Stimulated activated CD8-positive, alpha-beta memory T cell treated with anti-CD3 and anti-CD28 coated beads, Interleukin-12 subunit alpha, Interleukin-12 subunit beta, amount 100 ng/mL, for 4 hours (primary cell): Measurements from ENCODE around the gene TRIM46.
"Not testable (repeated sequence)": the region's sequence is repeated elsewhere in the genome, so short reads cannot be mapped to it uniquely, and the experiment has no call there.

Experiments used
- DNase-seq: peaks from one replicate; pipeline ENCODE4 v3.0.0-alpha.2; 2020; ENCODE audit warnings: low read depth

Gene TRIM46

GRCh38 chr1:155137154-155137949, 36.3 kb upstream of the TRIM46 start:
- DNase-seq = no peak

DNA sequence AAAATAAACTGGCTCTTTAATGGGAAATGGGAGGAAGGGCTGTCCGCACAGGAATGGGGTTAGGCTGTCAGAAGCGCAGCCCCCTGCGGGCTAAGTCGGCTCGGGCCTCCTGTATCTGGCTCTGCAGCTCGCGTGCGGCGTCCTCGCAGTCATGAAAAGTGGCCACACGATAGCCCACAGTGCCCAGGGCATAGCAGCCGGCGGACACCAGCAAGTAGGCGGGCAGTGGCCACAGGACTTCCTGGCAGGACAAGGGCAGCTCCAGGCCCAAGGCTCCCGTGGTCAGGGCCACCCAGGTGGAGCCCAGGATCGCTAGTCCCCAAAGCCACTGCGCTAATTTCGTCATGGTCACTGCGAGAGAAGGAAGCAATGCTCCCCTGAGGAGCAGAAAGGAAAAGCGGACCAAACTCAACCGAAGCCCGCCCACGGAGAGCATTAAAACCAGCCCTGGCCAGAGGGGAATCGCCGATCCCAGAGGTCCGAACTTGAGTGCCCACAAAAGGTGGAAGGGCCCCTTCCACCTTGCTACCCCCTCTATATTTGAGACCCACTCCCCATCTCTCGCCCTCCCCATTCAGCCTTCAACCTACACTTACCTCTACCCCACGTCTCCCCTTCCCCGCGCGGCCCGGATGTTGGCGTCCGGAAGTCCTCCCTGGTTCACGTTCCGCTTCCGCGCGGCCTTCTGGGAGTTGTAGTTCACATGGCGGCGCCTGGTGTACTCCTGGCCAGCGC, 33.6 kb upstream of the TRIM46 start, which contains the start of gene DPM3:
TSS of gene DPM3 (minus strand) at position 637 of the 735 bp plus-strand sequence. CDS start at position 346, 291 bp downstream.
- peak; percentile 80 for DNase-seq

GRCh38 chr1:155140630-155140953, 33.1 kb upstream of the TRIM46 start:
- DNase-seq = no peak

DNA sequence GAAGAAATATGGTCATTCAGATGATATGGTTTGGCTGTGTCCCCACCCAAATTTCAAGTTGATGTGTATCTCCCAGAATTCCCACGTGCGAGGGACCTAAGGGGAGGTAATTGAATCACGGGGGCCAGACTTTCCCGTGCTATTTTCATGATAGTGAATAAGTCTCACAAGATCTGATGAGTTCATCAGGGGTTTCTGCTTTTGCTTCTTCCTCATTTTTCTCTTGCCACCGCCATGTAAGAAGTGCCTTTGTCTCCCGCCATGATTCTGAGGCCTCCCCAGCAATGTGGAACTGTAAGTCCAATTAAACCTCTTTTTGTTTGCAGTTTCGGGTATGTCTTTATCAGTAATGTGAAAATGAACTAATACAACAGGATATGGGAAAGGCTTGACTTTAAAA, 31.9 kb upstream of the TRIM46 start:
- no peak for DNase-seq

DNA sequence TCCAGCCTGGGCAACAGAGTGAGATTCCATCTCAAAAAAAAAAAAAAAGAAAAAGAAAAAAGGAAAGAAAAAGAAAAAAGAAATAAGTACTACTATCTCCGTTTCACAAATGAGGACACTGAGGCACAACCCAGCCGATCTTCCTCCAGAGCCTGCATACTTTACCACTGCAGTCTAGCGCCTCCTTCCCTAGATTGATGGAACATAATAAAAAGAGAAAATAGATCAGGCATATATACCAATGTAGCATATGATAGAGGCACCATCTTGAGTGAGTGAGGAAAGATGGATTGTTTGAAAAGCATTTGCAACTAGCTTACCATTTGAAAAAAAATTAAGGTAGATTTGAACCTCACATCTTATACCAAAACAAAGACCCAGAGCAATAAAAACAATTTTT, 28.2 kb upstream of the TRIM46 start:
- DNase-seq = no peak

DNA sequence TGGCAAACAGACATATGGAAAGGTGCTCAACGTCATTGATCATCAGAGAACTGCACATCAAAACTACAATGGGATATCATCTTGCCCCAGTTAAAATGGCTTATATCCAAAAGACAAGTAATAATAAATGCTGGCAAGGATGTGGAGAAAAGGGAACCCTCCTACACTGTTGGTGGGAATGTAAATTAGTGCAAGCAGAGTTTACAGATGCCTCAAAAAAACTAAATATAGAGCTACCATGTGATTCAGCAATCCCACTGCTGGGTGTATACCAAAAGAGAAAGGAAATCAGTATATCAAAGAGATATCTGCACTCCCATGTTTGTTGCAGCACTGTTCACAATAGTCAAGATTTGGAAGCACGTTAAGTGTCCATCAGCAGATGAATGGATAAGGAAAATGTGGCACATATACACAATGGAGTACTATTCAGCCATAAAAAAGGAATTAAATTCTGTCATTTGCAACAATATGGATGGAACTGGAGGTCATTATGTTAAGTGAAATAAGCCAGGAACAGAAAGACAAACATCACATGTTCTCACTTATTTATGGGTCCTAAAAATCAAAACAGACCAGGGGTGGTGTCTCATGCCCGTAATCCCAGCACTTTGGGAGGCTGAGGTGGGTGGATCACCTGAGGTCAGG, 17.5 kb upstream of the TRIM46 start:
- DNase-seq = not testable (repeated sequence)

DNA sequence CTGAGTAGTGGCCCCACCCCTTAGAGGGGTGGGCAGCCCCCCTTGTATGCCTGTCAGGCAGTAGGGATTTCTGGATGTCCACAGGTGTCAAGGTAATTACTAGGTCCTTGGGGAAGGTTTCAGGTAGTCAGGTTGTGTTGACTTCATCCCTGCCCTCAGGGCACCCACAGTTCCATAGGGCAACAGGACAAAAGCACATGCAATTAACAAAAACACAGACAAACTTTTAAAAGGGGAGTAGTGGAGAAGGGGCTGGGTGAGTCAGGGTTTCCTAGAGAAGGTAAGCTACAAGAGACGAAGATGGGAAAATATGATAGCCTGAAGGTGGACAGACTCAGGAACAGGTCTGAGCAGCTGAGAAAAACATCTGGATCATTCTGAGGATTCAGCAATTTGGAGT, 14.7 kb upstream of the TRIM46 start:
- no peak for DNase-seq

- no peak for DNase-seq
Observed at GRCh38 chr1:155160128-155160527, 13.5 kb upstream of the TRIM46 start.

DNA sequence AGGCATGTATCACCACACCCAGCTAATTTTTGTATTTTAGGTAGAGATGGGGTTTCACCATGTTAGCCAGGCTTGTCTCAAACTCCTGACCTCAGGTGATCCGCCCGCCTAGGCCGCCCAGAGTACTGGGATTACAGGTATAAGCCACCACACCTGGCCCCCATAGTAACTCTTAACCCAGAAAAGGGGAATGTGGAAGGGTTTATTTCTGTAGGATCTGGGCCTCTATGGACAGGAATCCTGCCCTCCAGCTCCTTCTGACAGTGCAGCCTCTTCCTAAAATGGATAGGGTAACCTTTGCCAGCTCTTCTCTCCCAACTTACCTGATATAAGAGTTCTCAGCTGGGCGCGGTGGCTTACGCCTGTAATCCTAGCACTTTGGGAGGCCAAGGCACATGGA, 11.0 kb upstream of the TRIM46 start:
- DNase-seq = not testable (repeated sequence)

DNA sequence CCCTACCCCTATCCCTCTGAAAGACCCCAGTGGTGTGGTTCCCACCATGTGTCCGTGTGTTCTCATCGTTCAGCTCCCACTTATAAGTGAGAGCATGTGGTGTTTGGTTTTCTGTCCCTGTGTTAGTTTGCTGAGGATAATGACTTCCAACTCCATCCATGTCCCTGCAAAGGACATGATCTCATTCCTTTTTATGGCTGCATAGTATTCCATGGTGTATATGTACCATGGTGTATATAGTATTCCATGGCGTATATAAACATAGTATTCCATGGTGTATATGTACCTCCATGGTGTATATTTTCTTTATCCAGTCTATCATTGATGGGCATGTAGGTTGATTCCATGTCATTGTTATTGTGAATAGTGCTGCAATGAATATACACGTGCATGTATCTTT, 9.9 kb upstream of the TRIM46 start:
- DNase-seq = not testable (repeated sequence)

- not testable (repeated sequence) for DNase-seq
Observed at GRCh38 chr1:155164625-155165024, 9.0 kb upstream of the TRIM46 start.

GRCh38 chr1:155166051-155166470, 7.6 kb upstream of the TRIM46 start:
- no peak for DNase-seq

GRCh38 chr1:155166471-155167165, 7.0 kb upstream of the TRIM46 start:
- DNase-seq = no peak

DNA sequence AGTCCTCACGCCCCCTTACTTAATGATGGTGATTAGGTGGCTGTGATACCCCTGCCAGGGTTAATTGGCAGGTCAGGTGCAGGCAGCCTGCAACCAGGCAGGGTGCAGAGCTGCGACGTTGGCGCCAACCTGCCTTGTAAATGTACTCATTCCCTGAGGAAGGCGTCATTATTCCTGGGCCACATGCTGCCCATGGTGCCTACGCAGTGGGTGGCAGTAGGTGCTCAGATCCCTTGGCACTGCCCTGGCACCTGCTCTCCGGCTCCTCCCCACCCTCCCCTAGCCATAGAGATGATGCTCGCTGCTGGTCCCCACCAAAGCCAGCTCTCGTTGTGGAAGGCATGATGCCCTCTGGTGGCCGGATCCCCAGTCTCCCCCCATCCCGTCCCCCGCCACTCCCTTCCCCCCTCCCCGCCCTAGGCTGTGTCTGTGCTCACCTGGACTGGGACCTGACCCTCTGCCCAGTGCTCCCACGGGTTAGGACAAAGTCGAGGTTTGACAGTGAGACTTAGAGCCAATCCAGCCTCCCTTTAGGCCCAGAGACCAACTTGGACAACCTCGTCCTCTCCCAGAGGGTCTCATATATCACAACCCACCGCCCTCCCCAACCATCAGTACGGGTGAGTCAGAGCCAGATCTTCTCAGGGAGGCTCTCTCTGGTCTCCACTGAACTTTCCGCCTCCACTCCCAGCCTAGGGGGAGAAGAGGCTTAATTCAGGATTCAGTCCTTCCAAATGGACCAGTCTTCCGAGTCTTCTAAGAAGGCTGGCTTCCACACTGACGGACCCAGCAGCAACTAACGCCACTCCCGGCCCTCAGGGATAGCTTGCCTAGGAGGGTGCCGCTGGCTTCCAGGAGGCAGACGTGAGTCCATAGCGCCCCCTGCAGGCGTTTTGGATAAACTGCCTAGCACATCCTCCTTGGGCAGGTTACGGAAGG, 6.2 kb upstream of the TRIM46 start:
- DNase-seq = peak; percentile 60

DNA sequence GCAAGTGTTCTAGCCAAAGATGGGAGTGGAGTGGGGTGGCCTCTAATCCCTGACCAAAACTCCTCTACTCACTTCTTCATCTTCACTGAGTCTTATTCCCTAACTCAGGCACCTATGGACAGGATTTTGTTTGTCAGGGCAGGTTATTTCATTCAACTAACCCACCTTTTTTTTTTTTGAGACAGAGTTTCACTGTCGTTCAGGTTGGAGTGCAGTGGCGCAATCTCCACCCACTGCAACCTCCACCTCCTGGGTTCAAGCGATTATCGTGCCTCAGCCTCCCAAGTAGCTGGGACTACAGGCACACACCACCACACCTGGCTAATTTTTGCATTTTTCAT, 5.6 kb upstream of the TRIM46 start:
- not testable (repeated sequence) for DNase-seq

GRCh38 chr1:155168456-155169210, 5.0 kb upstream of the TRIM46 start:
- no peak for DNase-seq

GRCh38 chr1:155169541-155169940, 4.1 kb upstream of the TRIM46 start:
- no peak for DNase-seq

GRCh38 chr1:155170101-155170785, 3.4 kb upstream of the TRIM46 start:
- DNase-seq = no peak

DNA sequence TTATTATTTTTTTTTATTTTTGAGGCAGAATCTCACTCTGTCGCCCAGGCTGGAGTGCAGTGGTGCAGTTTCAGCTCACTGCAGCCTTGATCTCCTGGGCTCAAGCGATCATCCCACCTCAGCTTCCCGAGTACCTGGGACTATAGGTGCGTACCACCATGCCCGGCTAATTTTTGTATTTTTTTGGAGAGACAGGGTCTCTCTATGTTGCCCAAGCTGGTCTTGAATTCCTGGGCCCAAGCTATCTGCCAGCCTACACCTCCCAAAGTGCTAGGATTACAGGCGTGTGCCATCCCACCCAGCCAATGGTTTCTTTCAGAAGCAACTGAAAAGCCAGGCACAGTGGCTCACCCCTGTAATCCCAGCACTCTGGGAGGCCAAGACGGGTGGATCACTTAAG, 2.8 kb upstream of the TRIM46 start:
- DNase-seq = no peak
